ENCODE data around the gene MAGEB17. TPM values are rescaled to one million over a fixed set of nuclear protein-coding genes. Genes with fewer than 3 reads are reported as not detected.
A peak's percentile ranks its signal among the peaks of the same experiment; 100 is the strongest.
"Not testable (repeated sequence)": the region's sequence is repeated elsewhere in the genome, so short reads cannot be mapped to it uniquely, and the experiment has no call there.

Gene MAGEB17
- total and polyA plus RNA-seq, 2 donors (not counting 1 experiment from before 2014, with no cell fraction given), result 0.10 TPM; not detected in 1

DNA sequence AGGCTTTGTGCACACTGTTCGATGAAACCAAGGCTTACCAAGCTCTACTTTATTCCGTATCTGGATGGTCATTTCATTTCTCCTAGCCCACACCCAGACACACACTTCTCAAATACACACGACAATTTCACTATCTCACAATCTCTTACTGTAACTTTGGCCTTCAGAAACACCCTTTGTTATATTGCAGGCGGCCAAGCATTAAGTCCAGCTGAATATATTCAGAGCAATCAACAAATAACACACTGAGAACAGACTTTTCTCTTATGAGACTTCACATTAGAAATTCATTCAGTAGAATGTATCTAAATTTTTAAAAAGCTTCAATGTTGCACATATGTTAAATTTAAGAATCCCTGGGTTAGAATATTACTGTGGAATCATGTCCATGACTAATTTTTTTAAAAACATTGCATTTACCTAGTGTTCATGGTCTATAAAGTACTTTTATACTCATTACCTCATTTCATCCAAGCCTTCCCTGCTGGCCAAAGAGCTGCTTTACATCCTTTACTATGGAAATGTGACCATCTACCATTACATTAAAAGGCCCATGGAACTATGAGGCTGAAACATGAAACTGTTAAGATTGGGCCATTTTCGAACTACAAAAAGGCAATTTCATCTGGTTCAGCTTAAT is 10.5 kb upstream of the MAGEB17 start:
- H3K4me2 ChIP-seq (ENCODE audit: extremely low read depth, insufficient read depth, low read length), result no peak overlapping the region
- TF ChIP-seq, protein P1, sequence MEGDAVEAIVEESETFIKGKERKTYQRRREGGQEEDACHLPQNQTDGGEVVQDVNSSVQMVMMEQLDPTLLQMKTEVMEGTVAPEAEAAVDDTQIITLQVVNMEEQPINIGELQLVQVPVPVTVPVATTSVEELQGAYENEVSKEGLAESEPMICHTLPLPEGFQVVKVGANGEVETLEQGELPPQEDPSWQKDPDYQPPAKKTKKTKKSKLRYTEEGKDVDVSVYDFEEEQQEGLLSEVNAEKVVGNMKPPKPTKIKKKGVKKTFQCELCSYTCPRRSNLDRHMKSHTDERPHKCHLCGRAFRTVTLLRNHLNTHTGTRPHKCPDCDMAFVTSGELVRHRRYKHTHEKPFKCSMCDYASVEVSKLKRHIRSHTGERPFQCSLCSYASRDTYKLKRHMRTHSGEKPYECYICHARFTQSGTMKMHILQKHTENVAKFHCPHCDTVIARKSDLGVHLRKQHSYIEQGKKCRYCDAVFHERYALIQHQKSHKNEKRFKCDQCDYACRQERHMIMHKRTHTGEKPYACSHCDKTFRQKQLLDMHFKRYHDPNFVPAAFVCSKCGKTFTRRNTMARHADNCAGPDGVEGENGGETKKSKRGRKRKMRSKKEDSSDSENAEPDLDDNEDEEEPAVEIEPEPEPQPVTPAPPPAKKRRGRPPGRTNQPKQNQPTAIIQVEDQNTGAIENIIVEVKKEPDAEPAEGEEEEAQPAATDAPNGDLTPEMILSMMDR (conservative IDR thresholded peaks at IDR 0.05 in 1 of 2, IDR thresholded peaks at IDR 0.05 in 1 of 2; ENCODE audit: low read depth in 1 of 2, low read length in 2 of 2), result no peak
- no peak for TF ChIP-seq EZH2 (IDR thresholded peaks at IDR 0.05; ENCODE audit: low read length, missing control alignments)

DNA sequence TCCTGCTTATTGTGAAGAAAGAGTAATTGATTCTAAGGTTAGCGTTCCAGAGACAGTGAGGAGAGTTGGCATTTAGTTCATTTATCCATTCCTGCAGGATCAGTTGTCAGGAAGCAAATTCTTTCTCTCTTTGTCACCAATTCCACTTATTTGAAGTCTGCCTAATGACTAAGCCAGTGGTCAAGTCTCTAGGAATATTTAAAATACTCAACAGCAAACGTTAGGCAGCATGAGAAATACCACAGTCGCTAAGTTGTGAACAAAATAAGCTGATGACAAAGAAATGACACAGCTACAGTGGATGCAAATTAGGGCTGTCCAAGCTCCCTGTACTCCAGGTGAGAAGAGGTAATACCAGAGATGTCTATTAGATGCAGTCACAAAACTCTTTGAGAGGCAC is 6.6 kb upstream of the MAGEB17 start:
- Histone ChIP-seq H3K4me1 (ENCODE audit: control insufficient read depth, extremely low read depth, insufficient read depth, low read length) (peaks cover 8% of the 10 kb centered on the region), H3K4me2 (ENCODE audit: extremely low read depth, insufficient read depth, low read length) (peak overlapping the region; percentile 35), H3K4me3 (replicated peaks in 1 of 4; ENCODE audit: control extremely low read depth in 1 of 4, insufficient read depth in 1 of 4, low read depth in 3 of 4, low read length in 4 of 4) (no peak overlapping the region), H3K79me2 (ENCODE audit: control insufficient read depth, insufficient read depth, low read length) (no peaks in the 10 kb centered on the region), H3K36me3 (ENCODE audit: control insufficient read depth, insufficient read depth, low read length) (no peaks in the 10 kb centered on the region), H4K20me1 (ENCODE audit: control insufficient read depth, extremely low read depth, insufficient read depth, low read length) (no peaks in the 10 kb centered on the region), H3K27ac (ENCODE audit: insufficient read depth, low read length) (peak overlapping the region; percentile 72), H2AFZ (ENCODE audit: low read length) (no peak overlapping the region), H3K9me3 (ENCODE audit: control insufficient read depth, insufficient read depth, low read depth, low read length) (no peaks in the 10 kb centered on the region), H3K27me3 (ENCODE audit: control insufficient read depth, insufficient read depth, low read length) (no peaks in the 10 kb centered on the region), H3K9ac (ENCODE audit: insufficient read depth, low read length) (no peak overlapping the region)
- peak; percentile 47 to 95 for DNase-seq (ENCODE audit: low read depth in 2 of 2)
- TF ChIP-seq, protein P1 (conservative IDR thresholded peaks at IDR 0.05 in 1 of 2, IDR thresholded peaks at IDR 0.05 in 1 of 2; ENCODE audit: low read depth in 1 of 2, low read length in 2 of 2), result no peak
- no peak for TF ChIP-seq EZH2 (IDR thresholded peaks at IDR 0.05; ENCODE audit: low read length, missing control alignments)

More for the DNA sequence above, 10.5 kb upstream of the MAGEB17 start:
- H3K9me3 ChIP-seq (ENCODE audit: control insufficient read depth, insufficient read depth, low read depth, low read length), result no peaks in the 10 kb centered on the region
- no peaks in the 10 kb centered on the region for H3K79me2 ChIP-seq (ENCODE audit: control insufficient read depth, insufficient read depth, low read length)
- DNase-seq (ENCODE audit: low read depth in 2 of 2), result no peak
- no peak overlapping the region for H2AFZ ChIP-seq (ENCODE audit: low read length)
- H3K27me3 ChIP-seq (ENCODE audit: control insufficient read depth, insufficient read depth, low read length), result no peaks in the 10 kb centered on the region
- peaks cover 5% of the 10 kb centered on the region for H3K4me1 ChIP-seq (ENCODE audit: control insufficient read depth, extremely low read depth, insufficient read depth, low read length)
- no peaks in the 10 kb centered on the region for H4K20me1 ChIP-seq (ENCODE audit: control insufficient read depth, extremely low read depth, insufficient read depth, low read length)
- H3K36me3 ChIP-seq (ENCODE audit: control insufficient read depth, insufficient read depth, low read length), result no peaks in the 10 kb centered on the region
- no peak overlapping the region for H3K4me3 ChIP-seq (replicated peaks in 1 of 4; ENCODE audit: control extremely low read depth in 1 of 4, insufficient read depth in 1 of 4, low read depth in 3 of 4, low read length in 4 of 4)
- no peak overlapping the region for H3K27ac ChIP-seq (ENCODE audit: insufficient read depth, low read length)
- no peak overlapping the region for H3K9ac ChIP-seq (ENCODE audit: insufficient read depth, low read length)

DNA sequence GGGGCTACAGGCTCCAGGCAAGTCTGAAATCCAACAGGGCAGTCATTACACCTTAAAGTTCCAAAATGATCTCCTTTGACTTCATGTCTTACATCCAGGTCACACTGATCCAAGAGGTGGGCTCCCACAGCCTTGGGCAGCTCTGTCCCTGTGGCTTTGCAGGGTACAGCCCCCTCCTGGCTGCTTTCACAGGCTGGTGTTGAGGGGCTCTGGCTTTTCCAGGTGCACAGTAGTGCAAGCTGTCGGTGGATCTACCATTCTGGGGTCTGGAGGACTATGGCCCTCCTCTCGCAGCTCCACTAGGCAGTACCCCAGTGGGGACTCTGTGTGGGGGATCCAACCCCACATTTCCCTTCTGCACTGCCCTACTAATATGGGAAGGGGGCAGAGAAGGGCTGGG is 6.1 kb upstream of the MAGEB17 start:
- H3K79me2 ChIP-seq (ENCODE audit: control insufficient read depth, insufficient read depth, low read length); H2AFZ ChIP-seq (ENCODE audit: low read length); H3K9me3 ChIP-seq (ENCODE audit: control insufficient read depth, insufficient read depth, low read depth, low read length); H3K4me1 ChIP-seq (ENCODE audit: control insufficient read depth, extremely low read depth, insufficient read depth, low read length); H3K4me3 ChIP-seq (replicated peaks in 1 of 4; ENCODE audit: control extremely low read depth in 1 of 4, insufficient read depth in 1 of 4, low read depth in 3 of 4, low read length in 4 of 4); H3K27me3 ChIP-seq (ENCODE audit: control insufficient read depth, insufficient read depth, low read length); H3K4me2 ChIP-seq (ENCODE audit: extremely low read depth, insufficient read depth, low read length); H3K9ac ChIP-seq (ENCODE audit: insufficient read depth, low read length); H4K20me1 ChIP-seq (ENCODE audit: control insufficient read depth, extremely low read depth, insufficient read depth, low read length); DNase-seq (ENCODE audit: low read depth in 2 of 2); H3K36me3 ChIP-seq (ENCODE audit: control insufficient read depth, insufficient read depth, low read length): not testable (repeated sequence)
- H3K27ac ChIP-seq (ENCODE audit: insufficient read depth, low read length), result peak overlapping the region; percentile 72
